ENCODE data around the gene SH3TC1.

The SH3TC1 gene

DNA sequence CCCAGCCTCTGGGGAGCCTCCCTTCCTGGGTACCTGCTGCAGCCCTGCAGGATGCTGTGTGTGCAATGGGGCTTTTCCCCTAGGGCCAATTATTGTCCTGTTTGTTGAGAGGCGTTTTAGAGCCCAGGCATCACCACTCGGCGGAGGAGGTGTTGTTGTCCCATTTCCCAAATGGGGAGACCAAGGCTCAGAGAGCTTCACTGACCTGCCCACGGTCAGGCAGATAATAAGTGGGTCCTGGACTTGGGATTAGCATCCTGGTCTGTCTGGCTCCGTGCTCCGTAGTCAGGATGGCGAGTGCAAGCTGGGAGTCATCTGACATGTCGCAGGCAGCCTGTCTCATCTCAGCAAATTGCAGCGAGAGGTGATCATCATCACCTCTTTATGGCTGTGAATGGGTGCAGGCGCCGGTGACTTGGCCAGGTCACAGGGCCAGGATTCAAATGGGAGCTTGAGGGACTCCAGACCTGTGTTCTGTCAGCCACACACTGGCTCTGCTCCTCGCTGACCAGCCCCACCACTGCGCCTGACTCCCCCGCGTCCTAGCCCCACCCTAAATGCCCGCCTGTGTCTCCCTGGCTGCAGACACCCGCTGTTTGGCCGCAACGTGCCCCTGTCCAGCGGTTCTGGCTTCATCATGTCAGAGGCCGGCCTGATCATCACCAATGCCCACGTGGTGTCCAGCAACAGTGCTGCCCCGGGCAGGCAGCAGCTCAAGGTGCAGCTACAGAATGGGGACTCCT is 87.1 kb downstream of the SH3TC1 start:
- no peak for TF ChIP-seq EZH2phosphoT487 (IDR thresholded peaks at IDR 0.05; ENCODE audit: low read depth)
- TF ChIP-seq, protein P1, sequence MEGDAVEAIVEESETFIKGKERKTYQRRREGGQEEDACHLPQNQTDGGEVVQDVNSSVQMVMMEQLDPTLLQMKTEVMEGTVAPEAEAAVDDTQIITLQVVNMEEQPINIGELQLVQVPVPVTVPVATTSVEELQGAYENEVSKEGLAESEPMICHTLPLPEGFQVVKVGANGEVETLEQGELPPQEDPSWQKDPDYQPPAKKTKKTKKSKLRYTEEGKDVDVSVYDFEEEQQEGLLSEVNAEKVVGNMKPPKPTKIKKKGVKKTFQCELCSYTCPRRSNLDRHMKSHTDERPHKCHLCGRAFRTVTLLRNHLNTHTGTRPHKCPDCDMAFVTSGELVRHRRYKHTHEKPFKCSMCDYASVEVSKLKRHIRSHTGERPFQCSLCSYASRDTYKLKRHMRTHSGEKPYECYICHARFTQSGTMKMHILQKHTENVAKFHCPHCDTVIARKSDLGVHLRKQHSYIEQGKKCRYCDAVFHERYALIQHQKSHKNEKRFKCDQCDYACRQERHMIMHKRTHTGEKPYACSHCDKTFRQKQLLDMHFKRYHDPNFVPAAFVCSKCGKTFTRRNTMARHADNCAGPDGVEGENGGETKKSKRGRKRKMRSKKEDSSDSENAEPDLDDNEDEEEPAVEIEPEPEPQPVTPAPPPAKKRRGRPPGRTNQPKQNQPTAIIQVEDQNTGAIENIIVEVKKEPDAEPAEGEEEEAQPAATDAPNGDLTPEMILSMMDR (IDR thresholded peaks at IDR 0.05; ENCODE audit: low read depth, low read length): no peak
- H3K4me2 ChIP-seq (ENCODE audit: low read length): no peak overlapping the region
- H3K79me2 ChIP-seq (ENCODE audit: low read length): no peaks in the 10 kb centered on the region
- no peaks in the 10 kb centered on the region for H3K9me3 ChIP-seq (ENCODE audit: insufficient read depth, low read length)
- H3K27ac ChIP-seq (ENCODE audit: low read length): no peak overlapping the region
- no peaks in the 10 kb centered on the region for H4K20me1 ChIP-seq (ENCODE audit: insufficient read depth, low read length)
- H2AFZ ChIP-seq (ENCODE audit: low read depth, low read length): no peak overlapping the region
- no peak overlapping the region for H3K9ac ChIP-seq (ENCODE audit: low read length)
- peaks cover 5% of the 10 kb centered on the region; the same call in 1 of the 2 replicates for H3K4me1 ChIP-seq (ENCODE audit: low read length)
- no peak overlapping the region for H3K4me3 ChIP-seq (ENCODE audit: low read length)
- peaks cover 5% of the 10 kb centered on the region; the same call in 1 of the 2 replicates for H3K27me3 ChIP-seq (ENCODE audit: low read depth, low read length)
- H3K36me3 ChIP-seq (replicated peaks; ENCODE audit: low read depth, low read length): no peaks in the 10 kb centered on the region

DNA sequence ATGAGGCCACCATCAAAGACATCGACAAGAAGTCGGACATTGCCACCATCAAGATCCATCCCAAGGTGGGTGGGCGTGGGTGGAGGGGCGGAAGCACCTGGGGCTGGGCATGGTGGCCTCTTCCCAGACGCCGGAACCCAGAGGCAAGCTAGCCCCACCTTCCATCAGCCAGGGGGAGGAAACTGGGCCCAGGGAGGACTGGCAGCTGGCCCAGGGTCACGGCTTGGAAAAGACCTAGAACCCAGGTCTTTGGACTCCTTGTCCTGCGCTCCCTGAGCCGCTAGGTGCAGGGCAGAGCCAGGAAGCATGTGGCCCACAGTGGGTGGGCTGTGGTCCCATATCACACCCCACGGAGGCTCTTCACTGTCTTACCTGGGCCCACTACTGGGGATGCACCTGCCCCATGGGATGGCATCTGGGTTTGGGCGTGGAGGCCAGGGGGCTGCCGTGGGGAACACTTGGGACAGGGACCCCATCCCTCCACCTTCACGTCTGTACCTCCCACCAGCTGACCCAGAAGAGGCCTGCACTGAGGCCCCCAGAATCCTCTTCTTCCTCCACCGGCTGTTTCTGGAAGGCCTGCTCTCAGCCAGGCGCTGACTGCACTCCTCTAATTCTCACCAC is 87.7 kb downstream of the SH3TC1 start:
- Histone ChIP-seq H3K4me1 (ENCODE audit: low read length) (peaks cover 5% of the 10 kb centered on the region; the same call in 1 of the 2 replicates), H3K36me3 (replicated peaks; ENCODE audit: low read depth, low read length) (no peaks in the 10 kb centered on the region), H3K79me2 (ENCODE audit: low read length) (no peaks in the 10 kb centered on the region), H3K4me3 (ENCODE audit: low read length) (no peak overlapping the region), H3K4me2 (ENCODE audit: low read length) (no peak overlapping the region), H3K9ac (ENCODE audit: low read length) (no peak overlapping the region), H4K20me1 (ENCODE audit: insufficient read depth, low read length) (no peaks in the 10 kb centered on the region), H3K27ac (ENCODE audit: low read length) (no peak overlapping the region), H3K9me3 (ENCODE audit: insufficient read depth, low read length) (no peaks in the 10 kb centered on the region), H2AFZ (ENCODE audit: low read depth, low read length) (no peak overlapping the region), H3K27me3 (ENCODE audit: low read depth, low read length) (peaks cover 5% of the 10 kb centered on the region; the same call in 1 of the 2 replicates)
- TF ChIP-seq, protein P1 (IDR thresholded peaks at IDR 0.05; ENCODE audit: low read depth, low read length): no peak
- TF ChIP-seq EZH2phosphoT487 (IDR thresholded peaks at IDR 0.05; ENCODE audit: low read depth): no peak

DNA sequence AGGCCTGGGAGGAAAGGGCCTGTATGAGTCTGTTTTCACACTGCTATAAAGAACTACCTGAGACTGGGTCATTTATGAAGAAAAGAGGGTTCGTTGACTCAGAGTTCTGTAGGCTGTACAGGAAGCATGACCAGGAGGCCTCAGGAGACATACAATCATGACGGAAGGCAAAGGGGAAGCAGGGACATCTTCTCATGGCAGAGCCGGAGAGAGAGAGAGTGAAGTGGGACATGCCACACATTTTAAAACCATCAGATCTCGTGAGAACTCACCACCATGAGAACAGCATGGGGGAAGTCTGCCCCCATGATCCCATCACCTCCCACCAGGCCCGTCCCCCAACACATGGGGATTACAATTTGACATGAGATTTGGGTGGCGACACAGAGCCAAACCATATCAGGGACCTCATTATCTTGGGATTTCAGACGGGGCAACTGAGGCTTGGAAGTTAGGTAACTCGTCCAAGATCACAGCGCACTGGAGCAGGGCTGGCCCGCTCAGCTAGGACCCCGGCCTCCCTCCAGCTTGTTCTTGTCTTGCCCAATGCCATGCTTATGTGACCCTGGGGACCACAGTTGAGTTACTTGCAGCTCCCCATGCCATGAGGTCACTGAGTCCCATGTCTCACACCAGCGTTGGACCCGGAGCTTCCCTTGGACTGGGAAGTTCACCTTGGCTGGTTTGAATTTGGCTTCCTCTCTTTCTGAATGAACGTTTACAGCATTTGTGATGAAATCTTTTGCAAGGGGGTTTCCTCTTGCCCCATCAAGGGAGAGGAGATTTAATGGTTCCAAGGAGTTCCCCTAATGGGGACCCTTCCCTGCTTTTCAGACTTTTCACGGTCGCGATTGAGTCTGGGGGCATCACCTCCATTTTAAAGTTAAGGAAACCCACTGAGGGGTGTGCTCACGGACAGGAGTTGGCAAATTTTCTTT is 88.5 kb downstream of the SH3TC1 start:
- no peak overlapping the region for H3K27ac ChIP-seq (ENCODE audit: low read length)
- no peak overlapping the region for H3K4me2 ChIP-seq (ENCODE audit: low read length)
- no peaks in the 10 kb centered on the region for H3K9me3 ChIP-seq (ENCODE audit: insufficient read depth, low read length)
- peaks cover 5% of the 10 kb centered on the region; the same call in 1 of the 2 replicates for H3K27me3 ChIP-seq (ENCODE audit: low read depth, low read length)
- no peak overlapping the region for H3K4me3 ChIP-seq (ENCODE audit: low read length)
- no peaks in the 10 kb centered on the region for H3K36me3 ChIP-seq (replicated peaks; ENCODE audit: low read depth, low read length)
- H3K4me1 ChIP-seq (ENCODE audit: low read length): peaks cover 5% of the 10 kb centered on the region; the same call in 1 of the 2 replicates
- H4K20me1 ChIP-seq (ENCODE audit: insufficient read depth, low read length): no peaks in the 10 kb centered on the region
- no peak overlapping the region for H2AFZ ChIP-seq (ENCODE audit: low read depth, low read length)
- no peaks in the 10 kb centered on the region for H3K79me2 ChIP-seq (ENCODE audit: low read length)
- H3K9ac ChIP-seq (ENCODE audit: low read length): no peak overlapping the region
- TF ChIP-seq, protein P1 (IDR thresholded peaks at IDR 0.05; ENCODE audit: low read depth, low read length): no peak
- no peak for TF ChIP-seq EZH2phosphoT487 (IDR thresholded peaks at IDR 0.05; ENCODE audit: low read depth)
